Astrocyte (in vitro differentiated cells and primary cell): ENCODE measurements around the gene RALY.

Source experiments
- EZH2 ChIP-seq: IDR thresholded peaks from 2 replicates; pipeline ENCODE4 v1.6.1; 2012; ENCODE audit warnings: mild to moderate bottlenecking, low read length, inconsistent platforms; ENCODE audit not compliant: insufficient read depth
- TF ChIP-seq, protein P1 (sequence below): IDR thresholded peaks from 2 replicates; pipeline ENCODE4 v1.5.1; 2011; ENCODE audit warnings: low read depth, mild to moderate bottlenecking, inconsistent platforms, low read length, moderate library complexity; ENCODE audit not compliant: insufficient read depth

DNA sequence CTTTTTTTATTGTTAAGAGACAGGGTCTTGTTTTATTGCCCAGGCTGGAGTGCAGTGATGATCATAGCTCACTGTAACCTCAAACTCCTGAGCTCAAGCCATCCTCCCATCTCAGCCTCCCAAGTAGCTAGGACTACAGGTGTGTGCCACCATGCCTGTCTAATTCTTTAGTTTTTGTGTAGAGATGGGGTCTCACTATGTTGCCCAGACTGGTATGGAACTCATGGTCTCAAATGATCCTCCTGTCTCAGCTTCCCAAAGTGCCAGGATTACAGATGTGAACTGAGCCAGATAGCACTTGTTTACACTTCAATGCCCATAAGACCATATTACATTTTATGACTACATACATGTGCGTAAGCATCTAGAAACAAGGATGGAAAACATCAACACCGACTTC is 100.2 kb downstream of the RALY start:
- TF ChIP-seq, protein P1, sequence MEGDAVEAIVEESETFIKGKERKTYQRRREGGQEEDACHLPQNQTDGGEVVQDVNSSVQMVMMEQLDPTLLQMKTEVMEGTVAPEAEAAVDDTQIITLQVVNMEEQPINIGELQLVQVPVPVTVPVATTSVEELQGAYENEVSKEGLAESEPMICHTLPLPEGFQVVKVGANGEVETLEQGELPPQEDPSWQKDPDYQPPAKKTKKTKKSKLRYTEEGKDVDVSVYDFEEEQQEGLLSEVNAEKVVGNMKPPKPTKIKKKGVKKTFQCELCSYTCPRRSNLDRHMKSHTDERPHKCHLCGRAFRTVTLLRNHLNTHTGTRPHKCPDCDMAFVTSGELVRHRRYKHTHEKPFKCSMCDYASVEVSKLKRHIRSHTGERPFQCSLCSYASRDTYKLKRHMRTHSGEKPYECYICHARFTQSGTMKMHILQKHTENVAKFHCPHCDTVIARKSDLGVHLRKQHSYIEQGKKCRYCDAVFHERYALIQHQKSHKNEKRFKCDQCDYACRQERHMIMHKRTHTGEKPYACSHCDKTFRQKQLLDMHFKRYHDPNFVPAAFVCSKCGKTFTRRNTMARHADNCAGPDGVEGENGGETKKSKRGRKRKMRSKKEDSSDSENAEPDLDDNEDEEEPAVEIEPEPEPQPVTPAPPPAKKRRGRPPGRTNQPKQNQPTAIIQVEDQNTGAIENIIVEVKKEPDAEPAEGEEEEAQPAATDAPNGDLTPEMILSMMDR: no peak
- TF ChIP-seq EZH2: no peak
